Uterus (tissue), 4 donors: ENCODE measurements around the gene SNRPF. TPM values are rescaled to one million over a fixed set of nuclear protein-coding genes. Genes with fewer than 3 reads are reported as not detected.
"Not testable (repeated sequence)": the region's sequence is repeated elsewhere in the genome, so short reads cannot be mapped to it uniquely, and the experiment has no call there.

Experiments
- DNase-seq, 2 donors: peaks; one replicate each; pipeline ENCODE4 v3.0.0-alpha.2; 2019 to 2020
- H3K27ac ChIP-seq, 2 donors: fragments of 200-600 bp; sonication (generic); 1 replicate in 1 of 2; 2 replicates in 1 of 2; pipeline ENCODE4 v1.5.1; 2016 to 2018
- H3K27me3 ChIP-seq, 2 donors: fragments of 200-600 bp; sonication (generic); one replicate each; pipeline ENCODE4 v1.5.1; 2018 to 2019; ENCODE audit warnings: control low read depth in 1 of 2
- H3K36me3 ChIP-seq, 2 donors: fragments of 200-600 bp; sonication (generic); one replicate each; pipeline ENCODE4 v1.5.1; 2019; ENCODE audit warnings: control low read depth in 1 of 2
- H3K4me1 ChIP-seq, 2 donors: fragments of 200-600 bp; sonication (generic); one replicate each; pipeline ENCODE4 v1.5.1; 2018 to 2019; ENCODE audit warnings: control low read depth in 1 of 2
- H3K4me3 ChIP-seq, 2 donors: fragments of 200-600 bp; sonication (generic); 1 replicate in 1 of 2; 2 replicates in 1 of 2; pipeline ENCODE4 v1.5.1; 2018 to 2019; ENCODE audit warnings: mild to moderate bottlenecking in 1 of 2
- H3K9me3 ChIP-seq, 2 donors: fragments of 200-600 bp; sonication (generic); one replicate each; pipeline ENCODE4 v1.5.1; 2019; ENCODE audit warnings: control low read depth in 1 of 2
- POLR2A ChIP-seq, 2 donors: fragments of 450-650 bp; IDR thresholded peaks; one replicate each; pipeline ENCODE4 v1.6.1; 2016; ENCODE audit warnings: antibody characterized with exemption in 2 of 2, mild to moderate bottlenecking in 1 of 2, moderate library complexity in 1 of 2
- intact Hi-C: fragments of 100-400 bp; cut with DNase I; formaldehyde crosslinking; loops from one replicate; pipeline ENCODE4 v1.15.1; 2023; ENCODE audit warnings: low total_unique reads
- total RNA-seq, 4 donors: library from RNA; depleted of rRNA in 3 of 4; stranded (reverse); fragments of >200 nt in 3 of 4; gene quantifications; one replicate each; pipeline versions ENCODE4 v1.1.0 to v1.2.4, GENCODE V29; 2014 to 2023
- TF ChIP-seq, protein P1 (sequence below), 4 experiments: fragments of 200-600 bp in 2 of 4; fragments of 450-650 bp in 2 of 4; sonication (generic) in 2 of 4; IDR thresholded peaks; one replicate each; pipeline ENCODE4 v1.5.1; 2016 to 2019; ENCODE audit warnings: antibody characterized with exemption in 4 of 4, mild to moderate bottlenecking in 2 of 4, moderate library complexity in 1 of 4
- donor health status: DM: yes; HTN: yes; CAD: no.

Gene SNRPF
- 10 to 100 TPM in 3 of 4 donors, under 1 TPM in 1; 0.26 to 23.1 (median 16.1) TPM for total RNA-seq

DNA sequence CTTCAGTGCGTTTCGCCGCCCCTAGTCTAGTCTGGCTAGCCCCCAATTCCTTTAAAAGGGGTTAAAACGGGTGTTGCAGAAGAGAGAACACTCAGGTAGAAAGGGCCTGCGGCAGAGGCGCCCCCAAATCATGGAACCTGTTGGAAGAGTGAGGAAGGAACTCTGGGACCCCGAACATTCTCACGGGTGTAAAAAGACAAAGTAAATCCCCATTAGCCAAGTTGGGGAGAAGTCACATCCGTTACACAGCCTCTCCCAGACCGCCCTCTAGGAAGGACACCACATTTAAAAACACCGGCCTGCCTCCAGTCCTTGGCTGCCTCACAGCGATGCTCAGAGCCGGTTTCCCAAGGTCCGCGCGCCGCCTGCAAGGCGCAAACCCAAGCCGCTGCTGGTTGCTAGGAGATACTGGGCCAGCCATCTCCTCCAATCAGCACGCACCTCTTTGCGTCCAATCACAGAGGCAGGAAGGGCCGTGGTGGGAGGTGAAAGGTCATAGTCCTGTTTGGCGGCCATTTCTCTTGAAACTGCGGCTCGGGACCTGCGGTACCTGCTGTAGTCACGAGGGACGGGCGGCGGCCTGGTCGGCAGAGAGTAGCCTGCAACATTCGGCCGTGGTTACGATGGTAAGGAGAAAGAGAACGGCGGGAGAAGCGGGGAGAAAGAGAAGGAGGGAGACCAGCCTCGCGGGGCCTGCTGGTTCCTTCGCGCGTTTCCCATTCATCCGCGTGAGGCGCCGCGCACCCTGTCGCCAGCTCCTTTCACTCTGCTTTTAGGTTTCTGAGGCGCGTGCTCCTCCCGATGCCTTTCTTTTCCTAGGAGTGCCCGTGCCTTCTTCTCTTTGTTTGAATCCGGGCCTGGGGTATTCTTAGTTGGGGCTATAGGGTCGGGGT is at the start of gene SNRPF:
SNRPF (plus strand) TSS at position 502 of the 893 bp plus-strand sequence; CDS start at position 624, 122 bp downstream.
- Histone ChIP-seq H3K27me3 (no peaks in the 10 kb centered on the region), H3K27ac (peak within 1 kb of the TSS; percentile 76 to 80), H3K4me3 (peak within 1 kb of the TSS; percentile 74), H3K4me1 (no peaks in the 10 kb centered on the region), H3K9me3 (no peaks in the 10 kb centered on the region), H3K36me3 (no peaks in the 10 kb centered on the region)
- TF ChIP-seq, protein P1, sequence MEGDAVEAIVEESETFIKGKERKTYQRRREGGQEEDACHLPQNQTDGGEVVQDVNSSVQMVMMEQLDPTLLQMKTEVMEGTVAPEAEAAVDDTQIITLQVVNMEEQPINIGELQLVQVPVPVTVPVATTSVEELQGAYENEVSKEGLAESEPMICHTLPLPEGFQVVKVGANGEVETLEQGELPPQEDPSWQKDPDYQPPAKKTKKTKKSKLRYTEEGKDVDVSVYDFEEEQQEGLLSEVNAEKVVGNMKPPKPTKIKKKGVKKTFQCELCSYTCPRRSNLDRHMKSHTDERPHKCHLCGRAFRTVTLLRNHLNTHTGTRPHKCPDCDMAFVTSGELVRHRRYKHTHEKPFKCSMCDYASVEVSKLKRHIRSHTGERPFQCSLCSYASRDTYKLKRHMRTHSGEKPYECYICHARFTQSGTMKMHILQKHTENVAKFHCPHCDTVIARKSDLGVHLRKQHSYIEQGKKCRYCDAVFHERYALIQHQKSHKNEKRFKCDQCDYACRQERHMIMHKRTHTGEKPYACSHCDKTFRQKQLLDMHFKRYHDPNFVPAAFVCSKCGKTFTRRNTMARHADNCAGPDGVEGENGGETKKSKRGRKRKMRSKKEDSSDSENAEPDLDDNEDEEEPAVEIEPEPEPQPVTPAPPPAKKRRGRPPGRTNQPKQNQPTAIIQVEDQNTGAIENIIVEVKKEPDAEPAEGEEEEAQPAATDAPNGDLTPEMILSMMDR (IDR thresholded peaks at IDR 0.05): peak in 3 of 4 experiments; percentile 3 to 15 (median 9)
- no peak for TF ChIP-seq POLR2A (IDR thresholded peaks at IDR 0.05)
- DNase-seq: peak; percentile 96
- intact Hi-C loops: no loop called here

DNA sequence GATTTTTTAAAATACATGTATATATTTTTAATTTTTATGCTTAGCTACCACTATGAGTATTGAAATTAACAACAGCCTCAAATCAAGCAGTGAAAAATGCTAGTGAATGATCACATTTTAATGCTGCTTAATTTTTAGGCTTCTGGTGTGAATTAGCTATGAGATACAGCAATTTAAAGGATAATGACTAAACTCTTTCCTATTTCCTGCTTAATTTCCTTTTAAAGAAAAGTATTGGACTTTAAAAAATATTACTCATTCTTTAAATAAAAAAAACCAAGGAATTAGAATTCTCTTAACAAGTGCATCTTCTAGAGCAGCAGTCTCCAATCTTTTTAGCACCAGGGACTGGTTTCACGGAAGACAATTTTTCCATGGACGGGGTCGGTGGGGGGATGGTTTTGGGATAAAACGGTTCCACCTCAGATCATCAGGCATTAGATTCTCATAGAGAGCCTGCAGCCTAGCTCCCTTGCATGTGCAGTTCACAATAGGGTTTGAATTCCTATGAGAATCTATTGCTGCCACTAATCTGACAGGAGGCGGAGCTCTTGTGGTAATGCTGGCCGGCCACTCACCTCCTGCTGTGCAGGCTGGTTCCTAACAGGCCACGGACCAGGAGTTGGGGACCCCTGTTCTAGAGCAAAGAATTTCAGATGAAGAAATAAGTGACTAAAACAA is 49.6 kb upstream of the SNRPF start:
- H3K9me3 ChIP-seq: no peaks in the 10 kb centered on the region
- no peak overlapping the region for H3K27ac ChIP-seq
- no peaks in the 10 kb centered on the region for H3K4me1 ChIP-seq
- intact Hi-C loops: no loop called here
- no peaks in the 10 kb centered on the region for H3K36me3 ChIP-seq
- TF ChIP-seq, protein P1 (IDR thresholded peaks at IDR 0.05): no peak
- TF ChIP-seq POLR2A (IDR thresholded peaks at IDR 0.05): no peak
- H3K27me3 ChIP-seq: no peaks in the 10 kb centered on the region
- DNase-seq: no peak
- H3K4me3 ChIP-seq: no peak overlapping the region

DNA sequence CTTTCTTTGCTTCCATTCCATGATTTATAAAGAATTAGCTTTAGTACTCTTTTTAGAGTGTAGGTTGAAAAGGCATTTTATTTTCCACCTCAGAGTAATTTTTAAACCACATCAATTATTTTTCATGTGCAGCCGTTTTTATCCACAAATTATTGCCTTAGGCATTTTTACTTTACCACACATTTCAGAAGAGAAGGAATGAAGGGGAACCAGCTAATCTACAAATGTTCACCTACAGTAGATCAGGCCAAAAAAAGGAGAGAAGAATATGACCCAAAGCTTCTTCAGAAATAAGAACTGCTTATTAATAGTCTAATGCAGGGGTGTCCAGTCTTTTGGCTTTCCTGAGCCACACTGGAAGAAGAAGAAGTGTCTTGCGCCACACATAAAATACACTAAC is 48.3 kb upstream of the SNRPF start:
- no peaks in the 10 kb centered on the region for H3K36me3 ChIP-seq
- no peaks in the 10 kb centered on the region for H3K27me3 ChIP-seq
- no peak for DNase-seq
- TF ChIP-seq, protein P1 (IDR thresholded peaks at IDR 0.05): no peak
- no peak for TF ChIP-seq POLR2A (IDR thresholded peaks at IDR 0.05)
- H3K27ac ChIP-seq: no peak overlapping the region
- no peaks in the 10 kb centered on the region for H3K9me3 ChIP-seq
- no peaks in the 10 kb centered on the region for H3K4me1 ChIP-seq
- no peak overlapping the region for H3K4me3 ChIP-seq
- intact Hi-C loops: loop anchor here (5.0 kb wide), 1 partner anchor 233 kb away; no protein-coding TSS in a partner anchor

DNA sequence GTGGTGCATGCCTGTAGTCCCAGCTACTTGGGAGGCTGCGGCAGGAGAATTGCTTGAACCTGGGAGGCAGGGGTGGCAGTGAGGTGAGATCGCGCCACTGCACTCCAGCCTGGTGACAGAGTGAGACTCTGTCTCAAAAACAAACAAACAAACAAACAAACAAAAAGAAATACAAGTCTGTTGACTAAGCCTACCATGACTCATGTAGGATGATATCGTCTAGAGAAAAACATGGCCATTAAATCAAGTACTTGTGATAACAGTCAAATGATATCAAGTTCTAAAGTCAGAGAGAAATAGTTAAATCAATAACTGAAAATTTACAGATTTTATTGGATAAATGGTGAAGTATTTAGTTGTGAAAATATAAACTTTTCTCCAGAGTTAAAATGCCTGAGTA is 46.6 kb upstream of the SNRPF start:
- not testable (repeated sequence) for H3K9me3 ChIP-seq, H3K36me3 ChIP-seq, H3K27ac ChIP-seq, H3K27me3 ChIP-seq, DNase-seq, H3K4me1 ChIP-seq, H3K4me3 ChIP-seq
- intact Hi-C loops: loop anchor here (5.0 kb wide), 1 partner anchor 235 kb away; no protein-coding TSS in a partner anchor

DNA sequence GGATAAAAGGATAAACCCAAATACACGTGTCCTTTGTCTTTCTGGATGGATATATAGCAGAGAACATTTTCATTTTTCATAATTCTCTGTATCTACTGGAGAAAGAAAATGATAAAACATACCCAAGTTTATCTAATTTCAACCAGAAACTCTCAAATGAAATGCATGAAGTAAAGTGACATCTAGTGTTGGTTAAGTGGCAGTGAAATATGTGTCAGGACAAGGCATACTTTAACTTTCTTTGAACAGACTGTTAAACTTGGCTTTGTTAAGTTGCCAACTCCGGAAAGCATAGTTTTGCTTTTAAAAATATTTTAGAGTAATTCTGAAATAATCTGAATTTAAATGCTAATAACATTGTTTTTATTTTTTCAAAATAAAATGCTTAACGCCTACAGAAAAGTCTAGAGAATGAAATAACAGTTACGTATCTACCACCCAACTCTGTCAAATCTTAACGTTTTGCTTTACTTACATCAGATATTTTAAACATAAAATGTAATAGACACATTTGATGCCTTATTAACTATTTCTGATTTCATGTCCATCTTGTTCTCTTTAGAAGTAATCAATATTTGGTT is 43.0 kb upstream of the SNRPF start:
- no peak for DNase-seq
- TF ChIP-seq, protein P1 (IDR thresholded peaks at IDR 0.05): peak; percentile 52 to 76 (median 60)
- TF ChIP-seq POLR2A (IDR thresholded peaks at IDR 0.05): no peak
- Histone ChIP-seq H3K27me3 (no peaks in the 10 kb centered on the region), H3K9me3 (no peaks in the 10 kb centered on the region), H3K27ac (no peak overlapping the region), H3K36me3 (no peaks in the 10 kb centered on the region), H3K4me1 (no peaks in the 10 kb centered on the region), H3K4me3 (no peak overlapping the region)
- intact Hi-C loops: no loop called here
